OCI-LY3 (cell line): ENCODE measurements around the gene SLC35F3.

Experiments
- H2AFZ ChIP-seq: fragments of 200-600, 300-600 bp; shearing (Covaris generic); 2 replicates; pipeline ENCODE4 v1.6.0; 2014; ENCODE audit warnings: antibody characterized with exemption, low read depth, low read length
- H3K27ac ChIP-seq: fragments of 200-600, 300-600 bp; sonication (generic); 2 replicates; pipeline ENCODE4 v1.5.1; 2014; ENCODE audit warnings: mild to moderate bottlenecking, low read length, moderate library complexity, mixed read lengths
- H3K27me3 ChIP-seq: fragments of 200-600, 300-600 bp; sonication (generic); 2 replicates; pipeline ENCODE4 v1.6.1; 2014; ENCODE audit warnings: low read depth, low read length, mixed read lengths
- H3K36me3 ChIP-seq: fragments of 200-600, 300-600 bp; sonication (generic); replicated peaks from 2 replicates; pipeline ENCODE3; 2014; ENCODE audit warnings: low read depth, low read length, mixed read lengths
- H3K4me1 ChIP-seq: fragments of 300-600, 200-600 bp; sonication (generic); 2 replicates; pipeline ENCODE4 v1.6.1; 2014; ENCODE audit warnings: low read length, mixed read lengths
- H3K4me2 ChIP-seq: fragments of 200-600, 300-600 bp; sonication (generic); 2 replicates; pipeline ENCODE4 v1.6.1; 2014; ENCODE audit warnings: low read length, mixed read lengths
- H3K4me3 ChIP-seq: fragments of 300-600, 200-600 bp; sonication (generic); 2 replicates; pipeline ENCODE4 v1.5.1; 2014; ENCODE audit warnings: antibody characterized with exemption, mild to moderate bottlenecking, low read length, moderate library complexity
- H3K79me2 ChIP-seq: fragments of 300-600, 200-600 bp; shearing (Covaris generic); 2 replicates; pipeline ENCODE4 v1.6.1; 2014; ENCODE audit warnings: mild to moderate bottlenecking, low read length, mixed read lengths
- H3K9ac ChIP-seq: fragments of 300-600, 200-600 bp; shearing (Covaris generic); 2 replicates; pipeline ENCODE4 v1.6.0; 2014; ENCODE audit warnings: mild to moderate bottlenecking, low read length, moderate library complexity
- H3K9me3 ChIP-seq: fragments of 200-600, 300-600 bp; shearing (Covaris generic); 2 replicates; pipeline ENCODE4 v1.6.1; 2014; ENCODE audit warnings: low read length, mixed read lengths; ENCODE audit not compliant: insufficient read depth
- H4K20me1 ChIP-seq: fragments of 200-600, 300-600 bp; sonication (generic); 2 replicates; pipeline ENCODE4 v1.6.1; 2016; ENCODE audit warnings: low read length, mixed read lengths; ENCODE audit not compliant: insufficient read depth
- EZH2phosphoT487 ChIP-seq: fragments of 200-600 bp; shearing (Covaris generic); IDR thresholded peaks from 2 replicates; pipeline ENCODE4 v1.6.1; 2018; ENCODE audit warnings: antibody characterized with exemption, mixed run types, low read depth
- TF ChIP-seq, protein P1 (sequence below): fragments of 200-600, 300-600 bp; sonication (generic); IDR thresholded peaks from 2 replicates; pipeline ENCODE4 v1.5.1; 2014; ENCODE audit warnings: antibody characterized with exemption, low read length, low read depth

The SLC35F3 gene

DNA sequence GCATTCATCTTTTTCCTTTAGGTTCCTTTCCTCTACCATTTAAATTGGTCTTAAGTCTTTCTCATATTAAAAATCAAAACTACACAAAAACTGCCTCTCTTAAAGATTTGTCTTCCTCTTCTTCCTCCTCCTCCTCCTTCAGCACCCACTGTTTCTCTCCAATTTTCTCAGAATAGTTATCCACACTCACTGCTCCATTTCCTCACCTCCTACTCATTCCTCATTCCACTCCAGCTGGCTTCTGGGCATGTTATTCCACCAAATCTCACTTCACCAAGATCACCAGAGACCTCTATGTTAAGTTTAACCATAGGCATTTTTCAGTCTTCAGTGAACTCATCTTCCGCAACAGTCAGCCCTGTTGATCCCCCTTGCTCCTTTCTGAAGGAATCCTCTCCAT lies 173.7 kb downstream of the SLC35F3 start:
- Histone ChIP-seq H3K27me3 (peaks cover 46% of the 10 kb centered on the region), H3K4me3 (no peak overlapping the region), H3K9ac (no peak overlapping the region), H3K4me2 (no peak overlapping the region), H3K36me3 (no peaks in the 10 kb centered on the region), H3K27ac (no peak overlapping the region), H2AFZ (no peak overlapping the region), H3K4me1 (no peaks in the 10 kb centered on the region), H4K20me1 (no peaks in the 10 kb centered on the region), H3K9me3 (no peaks in the 10 kb centered on the region), H3K79me2 (no peaks in the 10 kb centered on the region)
- TF ChIP-seq, protein P1, sequence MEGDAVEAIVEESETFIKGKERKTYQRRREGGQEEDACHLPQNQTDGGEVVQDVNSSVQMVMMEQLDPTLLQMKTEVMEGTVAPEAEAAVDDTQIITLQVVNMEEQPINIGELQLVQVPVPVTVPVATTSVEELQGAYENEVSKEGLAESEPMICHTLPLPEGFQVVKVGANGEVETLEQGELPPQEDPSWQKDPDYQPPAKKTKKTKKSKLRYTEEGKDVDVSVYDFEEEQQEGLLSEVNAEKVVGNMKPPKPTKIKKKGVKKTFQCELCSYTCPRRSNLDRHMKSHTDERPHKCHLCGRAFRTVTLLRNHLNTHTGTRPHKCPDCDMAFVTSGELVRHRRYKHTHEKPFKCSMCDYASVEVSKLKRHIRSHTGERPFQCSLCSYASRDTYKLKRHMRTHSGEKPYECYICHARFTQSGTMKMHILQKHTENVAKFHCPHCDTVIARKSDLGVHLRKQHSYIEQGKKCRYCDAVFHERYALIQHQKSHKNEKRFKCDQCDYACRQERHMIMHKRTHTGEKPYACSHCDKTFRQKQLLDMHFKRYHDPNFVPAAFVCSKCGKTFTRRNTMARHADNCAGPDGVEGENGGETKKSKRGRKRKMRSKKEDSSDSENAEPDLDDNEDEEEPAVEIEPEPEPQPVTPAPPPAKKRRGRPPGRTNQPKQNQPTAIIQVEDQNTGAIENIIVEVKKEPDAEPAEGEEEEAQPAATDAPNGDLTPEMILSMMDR, result no peak
- no peak for TF ChIP-seq EZH2phosphoT487

DNA sequence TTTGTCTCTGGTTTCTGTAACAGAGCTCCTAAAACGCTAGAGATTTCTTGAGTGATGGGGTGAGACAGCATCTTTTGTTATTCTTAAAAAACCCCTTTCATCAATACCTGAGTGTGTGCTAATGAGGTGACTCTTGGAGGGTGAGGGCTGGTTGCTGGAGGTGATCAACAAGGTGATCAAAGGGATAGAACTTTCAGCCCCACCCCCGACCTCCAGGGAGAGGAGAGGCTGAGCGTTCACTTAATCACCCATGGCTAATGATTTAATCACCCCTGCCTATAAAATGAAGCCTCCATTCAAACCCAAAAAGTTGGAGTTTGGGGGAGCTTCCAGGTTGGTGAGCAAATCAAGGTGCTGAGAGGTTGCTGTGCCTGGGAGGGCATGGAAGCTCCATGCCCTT lies 175.4 kb downstream of the SLC35F3 start:
- Histone ChIP-seq H3K36me3 (no peaks in the 10 kb centered on the region), H2AFZ (no peak overlapping the region), H3K27me3 (peaks cover 42% of the 10 kb centered on the region), H3K79me2 (no peaks in the 10 kb centered on the region), H3K4me1 (no peaks in the 10 kb centered on the region), H4K20me1 (no peaks in the 10 kb centered on the region), H3K4me3 (no peak overlapping the region), H3K27ac (no peak overlapping the region), H3K9ac (no peak overlapping the region), H3K4me2 (no peak overlapping the region), H3K9me3 (no peaks in the 10 kb centered on the region)
- TF ChIP-seq, protein P1, result no peak
- no peak for TF ChIP-seq EZH2phosphoT487

DNA sequence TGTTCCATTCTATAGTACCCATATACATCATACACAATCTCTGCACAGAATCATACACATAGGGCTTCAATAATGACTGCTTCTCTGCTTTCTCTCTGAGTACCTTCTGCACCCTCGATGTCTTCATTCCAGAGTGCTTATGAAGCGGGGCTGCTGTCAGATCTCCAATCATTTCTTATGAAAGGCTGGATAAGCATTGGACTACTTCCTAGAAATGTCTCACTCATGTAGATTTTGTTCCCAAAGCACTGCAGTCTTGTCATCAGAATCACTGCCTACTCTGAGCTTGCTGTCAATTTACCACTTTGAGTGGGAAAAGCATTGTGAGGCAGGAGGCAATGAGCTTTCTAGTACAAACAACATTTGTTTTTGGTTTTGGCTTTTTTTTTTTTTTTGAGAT lies 179.0 kb downstream of the SLC35F3 start:
- no peaks in the 10 kb centered on the region for H3K79me2 ChIP-seq
- no peak overlapping the region for H3K4me3 ChIP-seq
- no peaks in the 10 kb centered on the region for H4K20me1 ChIP-seq
- no peak overlapping the region for H3K4me2 ChIP-seq
- H2AFZ ChIP-seq, result no peak overlapping the region
- H3K36me3 ChIP-seq, result no peaks in the 10 kb centered on the region
- H3K4me1 ChIP-seq, result no peaks in the 10 kb centered on the region
- H3K27ac ChIP-seq, result no peak overlapping the region
- no peak for TF ChIP-seq EZH2phosphoT487
- TF ChIP-seq, protein P1, result no peak
- no peaks in the 10 kb centered on the region for H3K9me3 ChIP-seq
- H3K9ac ChIP-seq, result no peak overlapping the region
- peaks cover 46% of the 10 kb centered on the region; the same call in 1 of the 2 replicates for H3K27me3 ChIP-seq

DNA sequence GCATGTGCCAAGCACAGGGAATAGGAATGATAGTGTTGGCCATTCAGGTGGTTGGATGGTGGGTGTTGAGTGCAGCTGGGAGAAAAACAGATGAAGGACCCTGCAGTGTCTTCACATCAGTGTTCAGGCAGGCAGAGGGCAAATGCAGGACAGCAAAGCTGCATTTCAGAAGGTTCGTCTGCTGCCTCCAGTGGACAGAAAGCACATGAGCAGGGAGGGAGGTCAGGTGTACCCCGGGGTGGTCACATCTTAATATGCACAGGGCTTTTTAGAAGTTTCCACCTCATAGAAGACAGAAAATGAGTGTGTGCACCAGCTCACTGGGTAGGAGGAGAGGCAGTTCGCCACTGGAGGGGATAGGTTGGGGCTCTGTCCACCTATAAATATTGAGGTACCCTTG lies 184.9 kb downstream of the SLC35F3 start:
- Histone ChIP-seq H3K9me3 (0 out of 2 replicates have a peak, but pooled peaks cover 3% of the 10 kb centered on the region), H3K4me3 (no peak overlapping the region), H3K27ac (no peak overlapping the region), H3K27me3 (peaks cover 40% of the 10 kb centered on the region), H3K9ac (no peak overlapping the region), H2AFZ (no peak overlapping the region), H3K4me2 (no peak overlapping the region), H3K36me3 (no peaks in the 10 kb centered on the region), H4K20me1 (no peaks in the 10 kb centered on the region), H3K79me2 (no peaks in the 10 kb centered on the region), H3K4me1 (no peaks in the 10 kb centered on the region)
- TF ChIP-seq, protein P1, result peak; percentile 30
- no peak for TF ChIP-seq EZH2phosphoT487
